ENCODE measurements around the gene CDYL2.

- no peak for TF ChIP-seq GATA3 (IDR thresholded peaks at IDR 0.05; ENCODE audit: low read depth, low read length)
- no peak for TF ChIP-seq GATA2 (IDR thresholded peaks at IDR 0.05; ENCODE audit: low read depth, low read length)
Observed at GRCh38 chr16:80725566-80726162, 78.7 kb downstream of the CDYL2 start.
